Uterus (tissue), 4 donors: ENCODE data around the gene SLC17A7. TPM values are rescaled to one million over a fixed set of nuclear protein-coding genes. Genes with fewer than 3 reads are reported as not detected.

Source experiments
- DNase-seq, 2 donors: peaks; one replicate each; pipeline ENCODE4 v3.0.0-alpha.2; 2019 to 2020
- H3K27ac ChIP-seq, 2 donors: fragments of 200-600 bp; sonication (generic); 1 replicate in 1 of 2; 2 replicates in 1 of 2; pipeline ENCODE4 v1.5.1; 2016 to 2018
- H3K27me3 ChIP-seq, 2 donors: fragments of 200-600 bp; sonication (generic); one replicate each; pipeline ENCODE4 v1.5.1; 2018 to 2019; ENCODE audit warnings: control low read depth in 1 of 2
- H3K36me3 ChIP-seq, 2 donors: fragments of 200-600 bp; sonication (generic); one replicate each; pipeline ENCODE4 v1.5.1; 2019; ENCODE audit warnings: control low read depth in 1 of 2
- H3K4me1 ChIP-seq, 2 donors: fragments of 200-600 bp; sonication (generic); one replicate each; pipeline ENCODE4 v1.5.1; 2018 to 2019; ENCODE audit warnings: control low read depth in 1 of 2
- H3K4me3 ChIP-seq, 2 donors: fragments of 200-600 bp; sonication (generic); 1 replicate in 1 of 2; 2 replicates in 1 of 2; pipeline ENCODE4 v1.5.1; 2018 to 2019; ENCODE audit warnings: mild to moderate bottlenecking in 1 of 2
- H3K9me3 ChIP-seq, 2 donors: fragments of 200-600 bp; sonication (generic); one replicate each; pipeline ENCODE4 v1.5.1; 2019; ENCODE audit warnings: control low read depth in 1 of 2
- POLR2A ChIP-seq, 2 donors: fragments of 450-650 bp; IDR thresholded peaks; one replicate each; pipeline ENCODE4 v1.6.1; 2016; ENCODE audit warnings: antibody characterized with exemption in 2 of 2, mild to moderate bottlenecking in 1 of 2, moderate library complexity in 1 of 2
- intact Hi-C: fragments of 100-400 bp; cut with DNase I; formaldehyde crosslinking; loops from one replicate; pipeline ENCODE4 v1.15.1; 2023; ENCODE audit warnings: low total_unique reads
- total RNA-seq, 4 donors: library from RNA; depleted of rRNA in 3 of 4; stranded (reverse); fragments of >200 nt in 3 of 4; gene quantifications; one replicate each; pipeline versions ENCODE4 v1.1.0 to v1.2.4, GENCODE V29; 2014 to 2023
- TF ChIP-seq, protein P1 (sequence below), 4 experiments: fragments of 200-600 bp in 2 of 4; fragments of 450-650 bp in 2 of 4; sonication (generic) in 2 of 4; IDR thresholded peaks; one replicate each; pipeline ENCODE4 v1.5.1; 2016 to 2019; ENCODE audit warnings: antibody characterized with exemption in 4 of 4, mild to moderate bottlenecking in 2 of 4, moderate library complexity in 1 of 4
- donor health status: DM: yes; HTN: yes; CAD: no.

SLC17A7 gene
- total RNA-seq, 4 donors from 2014 or later = 1.3 to 5.6 (median 1.9) TPM; not detected in 1

DNA sequence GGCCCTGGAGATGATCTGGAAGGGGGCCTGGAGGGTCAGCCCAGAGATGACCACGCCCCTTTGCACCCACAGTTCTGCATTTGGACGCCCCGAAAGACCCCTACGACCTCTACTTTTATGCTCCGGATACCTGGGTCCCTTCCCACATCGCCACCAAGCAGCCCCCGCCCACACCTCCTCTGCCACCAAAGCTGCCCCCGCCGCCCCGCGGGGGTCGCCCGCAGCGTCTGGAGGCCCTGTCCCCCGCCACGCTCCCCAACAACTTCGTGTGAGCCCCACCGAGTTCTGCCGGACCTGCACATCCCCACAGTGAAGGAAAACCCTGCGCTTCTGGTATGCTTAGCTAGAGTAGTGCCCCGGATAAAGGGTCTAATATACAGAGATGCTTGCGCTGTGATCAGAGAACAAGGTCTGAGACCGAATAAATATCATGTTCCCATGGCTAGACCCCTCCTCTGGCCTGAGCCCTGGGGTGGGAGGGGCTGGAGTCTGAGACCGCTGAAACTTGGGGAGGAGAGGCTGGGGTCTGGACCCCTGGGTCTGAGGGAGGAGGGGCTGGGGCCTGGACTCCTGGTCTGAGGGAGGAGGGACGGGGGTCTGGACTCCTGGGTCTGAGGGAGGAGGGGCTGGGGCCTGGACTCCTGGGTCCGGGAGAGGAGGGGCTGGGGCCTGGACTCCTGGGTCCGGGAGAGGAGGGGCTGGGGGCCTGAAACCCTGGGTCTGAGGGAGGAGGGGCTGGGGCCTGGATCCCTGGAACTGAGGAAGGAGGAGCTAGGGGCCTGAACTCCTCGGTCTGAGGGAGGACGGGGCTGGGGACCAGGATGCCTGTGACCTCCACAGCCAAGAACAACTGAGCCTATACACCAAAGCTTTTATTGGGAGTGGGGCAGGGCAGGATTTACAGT lies 12.5 kb downstream of the SLC17A7 start:
- peaks cover 26 to 74% of the 10 kb centered on the region in 2 donors for H3K27me3 ChIP-seq
- no peak overlapping the region for H3K4me3 ChIP-seq
- H3K27ac ChIP-seq = no peak overlapping the region

DNA sequence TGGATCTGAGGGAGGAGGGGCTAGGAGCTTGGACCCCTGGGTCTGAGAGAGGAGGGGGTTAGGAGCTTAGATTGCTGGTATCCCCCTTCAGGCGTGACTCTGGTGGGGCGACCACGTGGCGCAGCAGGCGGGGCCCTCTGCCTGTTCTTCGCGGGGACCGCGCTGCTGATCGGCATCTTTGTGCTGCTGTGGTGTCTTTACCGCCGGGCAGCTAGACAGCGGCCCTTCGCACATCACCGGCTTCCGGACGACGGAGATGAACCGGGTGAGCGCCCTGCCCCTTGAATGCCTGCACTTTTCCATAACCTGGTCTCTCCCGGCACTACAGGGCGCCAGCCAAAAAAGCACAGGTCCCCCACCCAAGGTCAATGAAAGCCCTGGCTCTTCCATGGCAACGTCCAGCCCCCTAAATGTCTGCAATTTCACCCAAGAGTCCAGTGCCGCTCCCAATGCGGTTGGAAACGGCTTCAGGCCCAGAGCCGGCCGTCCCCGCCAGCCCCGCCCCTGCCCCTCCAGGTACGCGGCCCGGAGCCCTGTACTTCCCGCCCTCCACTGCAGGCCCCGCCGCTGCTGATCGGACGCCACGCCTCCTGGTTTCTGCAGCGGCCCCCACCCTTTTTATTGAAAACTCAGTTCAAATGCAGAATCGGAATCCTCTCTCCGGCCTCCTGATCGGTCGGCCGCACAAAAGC lies 13.3 kb downstream of the SLC17A7 start:
- Histone ChIP-seq H3K27me3 (peaks cover 30 to 74% of the 10 kb centered on the region in 2 donors), H3K4me1 (peaks cover 0 to under 1% of the 10 kb centered on the region in 2 donors), H3K9me3 (no peaks in the 10 kb centered on the region), H3K4me3 (no peak overlapping the region), H3K27ac (no peak overlapping the region), H3K36me3 (no peaks in the 10 kb centered on the region)
- DNase-seq = no peak
- TF ChIP-seq POLR2A (IDR thresholded peaks at IDR 0.05) = no peak
- TF ChIP-seq, protein P1, sequence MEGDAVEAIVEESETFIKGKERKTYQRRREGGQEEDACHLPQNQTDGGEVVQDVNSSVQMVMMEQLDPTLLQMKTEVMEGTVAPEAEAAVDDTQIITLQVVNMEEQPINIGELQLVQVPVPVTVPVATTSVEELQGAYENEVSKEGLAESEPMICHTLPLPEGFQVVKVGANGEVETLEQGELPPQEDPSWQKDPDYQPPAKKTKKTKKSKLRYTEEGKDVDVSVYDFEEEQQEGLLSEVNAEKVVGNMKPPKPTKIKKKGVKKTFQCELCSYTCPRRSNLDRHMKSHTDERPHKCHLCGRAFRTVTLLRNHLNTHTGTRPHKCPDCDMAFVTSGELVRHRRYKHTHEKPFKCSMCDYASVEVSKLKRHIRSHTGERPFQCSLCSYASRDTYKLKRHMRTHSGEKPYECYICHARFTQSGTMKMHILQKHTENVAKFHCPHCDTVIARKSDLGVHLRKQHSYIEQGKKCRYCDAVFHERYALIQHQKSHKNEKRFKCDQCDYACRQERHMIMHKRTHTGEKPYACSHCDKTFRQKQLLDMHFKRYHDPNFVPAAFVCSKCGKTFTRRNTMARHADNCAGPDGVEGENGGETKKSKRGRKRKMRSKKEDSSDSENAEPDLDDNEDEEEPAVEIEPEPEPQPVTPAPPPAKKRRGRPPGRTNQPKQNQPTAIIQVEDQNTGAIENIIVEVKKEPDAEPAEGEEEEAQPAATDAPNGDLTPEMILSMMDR (IDR thresholded peaks at IDR 0.05) = no peak
- intact Hi-C loops = no loop called here

More for the DNA sequence above, 12.5 kb downstream of the SLC17A7 start:
- Histone ChIP-seq H3K36me3 (no peaks in the 10 kb centered on the region), H3K9me3 (no peaks in the 10 kb centered on the region), H3K4me1 (no peaks in the 10 kb centered on the region)
- no peak for TF ChIP-seq POLR2A (IDR thresholded peaks at IDR 0.05)
- intact Hi-C loops = no loop called here
- no peak for DNase-seq

DNA sequence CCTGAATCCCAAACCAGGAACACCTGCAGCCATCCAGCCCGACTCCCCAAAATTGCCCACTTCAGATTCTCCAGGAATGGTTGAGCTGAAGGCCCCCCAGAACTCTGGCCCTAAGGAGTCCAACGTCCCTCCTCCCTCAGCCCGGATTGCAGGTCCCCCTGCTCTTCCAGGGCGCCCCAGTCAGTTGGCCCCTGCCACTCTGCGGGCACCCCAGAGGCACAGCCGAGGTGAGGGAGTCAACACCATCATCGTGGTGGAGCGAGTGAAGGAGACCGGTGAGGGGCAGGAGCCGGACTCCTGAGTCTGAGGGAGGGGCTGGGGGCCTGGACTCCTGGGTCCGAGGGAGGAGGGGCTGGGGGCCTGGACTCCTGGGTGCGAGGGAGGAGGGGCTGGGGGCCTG lies 14.0 kb downstream of the SLC17A7 start:
- Histone ChIP-seq H3K4me3 (no peak overlapping the region), H3K9me3 (no peaks in the 10 kb centered on the region)
- DNase-seq = no peak

DNA sequence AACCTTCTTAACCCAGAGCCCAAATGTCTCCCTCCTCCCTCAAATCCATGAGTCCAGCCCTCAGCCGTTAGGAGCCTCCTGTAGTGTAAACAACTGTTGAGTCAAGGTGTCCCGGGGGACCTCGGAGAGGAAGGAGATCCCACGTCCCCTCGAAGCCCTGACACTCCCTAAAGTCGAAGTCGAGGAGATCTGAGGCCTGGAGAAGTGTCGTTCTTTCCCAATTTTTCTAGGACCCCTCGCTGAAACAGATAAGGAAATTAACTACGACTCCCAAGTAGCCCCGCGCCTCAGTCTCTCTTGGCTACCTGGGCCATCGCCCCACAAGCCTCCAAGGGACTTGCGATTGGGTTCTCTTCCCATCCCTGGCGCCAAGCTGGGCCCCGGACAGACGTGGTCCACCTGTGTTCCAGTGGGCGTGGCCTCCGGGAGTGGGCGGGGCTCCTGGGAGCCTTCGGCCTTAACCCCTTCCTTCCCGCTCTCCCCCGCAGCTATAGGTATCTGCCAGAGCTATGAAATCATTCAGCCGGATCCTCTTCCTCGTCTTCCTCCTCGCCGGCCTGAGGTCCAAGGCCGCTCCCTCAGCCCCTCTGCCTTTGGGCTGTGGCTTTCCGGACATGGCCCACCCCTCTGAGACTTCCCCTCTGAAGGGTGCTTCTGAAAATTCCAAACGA lies 15.3 kb downstream of the SLC17A7 start:
- TF ChIP-seq, protein P1 (IDR thresholded peaks at IDR 0.05) = no peak
- no peak for TF ChIP-seq POLR2A (IDR thresholded peaks at IDR 0.05)
- H3K9me3 ChIP-seq = no peaks in the 10 kb centered on the region
- H3K27ac ChIP-seq = no peak overlapping the region
- DNase-seq = no peak
- no peaks in the 10 kb centered on the region for H3K36me3 ChIP-seq
- intact Hi-C loops = no loop called here
- peaks cover 0 to 14% of the 10 kb centered on the region in 2 donors for H3K4me1 ChIP-seq
- no peak overlapping the region for H3K4me3 ChIP-seq
- peaks cover 32 to 74% of the 10 kb centered on the region in 2 donors for H3K27me3 ChIP-seq

More for the DNA sequence above, 14.0 kb downstream of the SLC17A7 start:
- Histone ChIP-seq H3K36me3 (no peaks in the 10 kb centered on the region), H3K27ac (no peak overlapping the region), H3K27me3 (peaks cover 29 to 74% of the 10 kb centered on the region in 2 donors), H3K4me1 (peaks cover 0 to 7% of the 10 kb centered on the region in 2 donors)
- TF ChIP-seq, protein P1 (IDR thresholded peaks at IDR 0.05) = no peak
- no peak for TF ChIP-seq POLR2A (IDR thresholded peaks at IDR 0.05)
- intact Hi-C loops = no loop called here

DNA sequence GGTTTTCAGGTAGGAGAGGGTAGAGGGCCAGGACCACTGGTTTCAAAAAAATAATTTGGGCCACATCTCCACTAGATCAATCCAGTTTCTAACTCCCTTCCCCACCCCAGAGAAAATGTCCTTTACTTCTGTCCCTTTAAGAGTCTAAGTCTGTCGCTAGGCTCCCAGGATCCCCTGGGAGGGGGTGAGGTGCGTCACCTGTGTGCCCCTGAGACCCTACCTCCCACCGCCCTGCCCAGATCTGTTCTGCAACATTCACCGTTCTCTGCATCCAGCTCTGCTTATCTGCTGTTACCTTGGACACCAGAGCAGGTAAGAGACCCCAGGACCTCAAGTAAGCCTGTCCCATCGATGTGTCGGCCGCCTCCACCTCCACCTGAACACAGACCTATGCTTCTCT lies 16.1 kb downstream of the SLC17A7 start, which contains the start of gene GFY:
Gene GFY (plus strand): TSS at position 211 of the 400 bp plus-strand sequence. CDS start 1,043 bp downstream, outside the sequence.
- DNase-seq = no peak
- Histone ChIP-seq H3K27me3 (peaks cover 40 to 72% of the 10 kb centered on the region in 2 donors), H3K36me3 (no peaks in the 10 kb centered on the region), H3K4me1 (peaks cover 0 to 17% of the 10 kb centered on the region in 2 donors), H3K4me3 (no peak within 1 kb of the TSS), H3K27ac (no peak within 1 kb of the TSS), H3K9me3 (no peaks in the 10 kb centered on the region)
- intact Hi-C loops = no loop called here
- TF ChIP-seq POLR2A (IDR thresholded peaks at IDR 0.05) = no peak
- TF ChIP-seq, protein P1 (IDR thresholded peaks at IDR 0.05) = no peak
